ENCODE results near the gene ITGB8. TPM values are rescaled to one million over a fixed set of nuclear protein-coding genes. Genes with fewer than 3 reads are reported as not detected.
"Not testable (repeated sequence)": the region's sequence is repeated elsewhere in the genome, so short reads cannot be mapped to it uniquely, and the experiment has no call there.

Gene ITGB8
- total RNA-seq, 1 donor, result 11.3 TPM

DNA sequence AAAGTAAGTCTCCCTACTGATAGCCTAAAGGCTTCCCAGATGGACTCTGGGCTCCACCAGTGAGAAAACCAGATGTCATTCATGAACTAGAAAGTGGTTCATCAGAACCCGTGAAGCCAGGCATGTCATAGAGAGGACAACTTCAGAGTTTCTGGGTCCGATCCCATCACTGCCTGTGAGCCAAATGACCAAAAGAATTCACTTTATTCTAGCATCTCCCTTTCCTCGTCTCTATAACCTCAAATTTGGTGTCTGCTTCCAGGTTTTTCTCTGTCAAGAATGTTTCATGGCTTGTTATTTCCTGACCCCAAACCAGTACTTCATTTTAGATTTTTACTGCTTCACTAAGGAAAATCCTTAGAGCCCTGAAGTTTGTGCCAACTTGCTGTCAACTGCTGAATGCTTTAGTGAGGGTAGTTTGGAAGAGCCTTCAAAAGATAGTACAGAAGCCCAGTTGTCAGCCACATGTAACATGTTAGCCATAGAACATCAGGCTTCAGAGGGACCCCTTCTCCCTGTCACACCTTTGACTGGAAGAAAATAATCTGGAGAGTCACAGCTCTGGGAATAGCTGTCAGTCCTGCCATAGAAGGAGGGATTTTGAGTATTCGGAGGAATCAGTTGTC is 34.0 kb downstream of the ITGB8 start:
- Histone ChIP-seq H3K4me3 (ENCODE audit: low read length) (no peak overlapping the region), H3K9me3 (ENCODE audit: low read depth, low read length) (no peaks in the 10 kb centered on the region), H3K27me3 (ENCODE audit: insufficient read depth, low read length) (no peaks in the 10 kb centered on the region), H3K4me1 (ENCODE audit: insufficient read depth, low read length) (no peaks in the 10 kb centered on the region)

DNA sequence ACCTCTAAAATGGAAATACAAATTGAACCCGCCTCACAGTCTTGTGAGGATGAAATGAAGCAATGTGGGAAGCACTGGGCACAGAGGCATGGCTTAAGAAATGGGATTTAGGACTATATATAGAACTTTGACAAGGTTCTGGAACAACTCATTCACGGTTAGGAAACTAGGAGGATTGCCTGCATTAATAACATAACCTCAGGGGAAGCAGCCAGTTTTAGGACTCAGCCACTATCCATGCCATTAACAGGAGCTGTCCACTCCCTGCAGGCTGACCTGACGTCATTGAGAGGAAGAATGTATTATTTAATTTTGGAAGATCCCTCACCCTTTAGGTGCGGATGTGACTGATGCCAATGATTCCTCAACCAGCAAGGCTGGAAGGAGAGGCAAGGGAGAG is 34.8 kb downstream of the ITGB8 start:
- H3K9me3 ChIP-seq (ENCODE audit: low read depth, low read length), result no peaks in the 10 kb centered on the region
- no peaks in the 10 kb centered on the region for H3K4me1 ChIP-seq (ENCODE audit: insufficient read depth, low read length)
- H3K4me3 ChIP-seq (ENCODE audit: low read length), result no peak overlapping the region
- no peaks in the 10 kb centered on the region for H3K27me3 ChIP-seq (ENCODE audit: insufficient read depth, low read length)

DNA sequence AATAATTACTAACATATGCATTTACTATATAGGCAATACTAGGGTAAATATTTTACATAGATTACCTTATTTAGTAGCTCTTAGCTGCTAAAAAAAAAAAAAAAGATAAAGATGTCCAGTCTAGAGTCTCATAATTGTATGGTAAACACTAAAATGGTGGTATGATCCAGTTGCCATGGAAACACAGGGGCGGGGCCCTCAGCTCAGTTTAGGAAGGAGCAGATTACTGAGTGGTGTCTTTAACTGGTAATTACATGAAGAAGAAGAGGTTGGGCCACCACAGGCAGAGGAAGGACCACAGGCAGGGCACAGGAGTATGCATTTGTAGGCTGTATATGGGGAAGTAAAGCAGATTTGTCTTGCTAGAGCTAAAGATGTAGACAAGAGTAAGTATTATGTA is 43.7 kb downstream of the ITGB8 start:
- Histone ChIP-seq H3K4me1 (ENCODE audit: insufficient read depth, low read length) (no peaks in the 10 kb centered on the region), H3K27me3 (ENCODE audit: insufficient read depth, low read length) (no peaks in the 10 kb centered on the region), H3K4me3 (ENCODE audit: low read length) (no peak overlapping the region), H3K9me3 (ENCODE audit: low read depth, low read length) (no peaks in the 10 kb centered on the region)

DNA sequence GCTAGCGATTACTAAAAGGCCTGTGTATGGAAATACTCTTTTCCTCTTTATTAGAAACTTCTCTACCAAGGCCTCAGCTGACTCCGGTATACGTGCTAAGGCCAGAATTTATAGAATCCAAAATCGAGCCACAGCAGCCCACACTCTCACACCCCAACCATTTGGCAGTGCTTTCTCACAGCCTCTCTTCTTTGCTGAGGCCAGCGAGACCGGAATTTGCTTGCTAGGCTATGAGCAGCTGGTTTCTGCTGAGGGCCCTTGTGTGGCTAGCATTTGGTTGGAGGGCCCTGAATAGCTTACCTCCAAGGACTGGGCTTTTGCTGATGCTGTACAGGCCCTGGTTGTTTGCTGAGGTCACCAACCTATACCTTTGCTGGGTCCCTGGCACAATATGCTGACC is 46.1 kb downstream of the ITGB8 start:
- Histone ChIP-seq H3K27me3 (ENCODE audit: insufficient read depth, low read length) (no peaks in the 10 kb centered on the region), H3K4me3 (ENCODE audit: low read length) (no peak overlapping the region), H3K9me3 (ENCODE audit: low read depth, low read length) (no peaks in the 10 kb centered on the region), H3K4me1 (ENCODE audit: insufficient read depth, low read length) (no peaks in the 10 kb centered on the region)

DNA sequence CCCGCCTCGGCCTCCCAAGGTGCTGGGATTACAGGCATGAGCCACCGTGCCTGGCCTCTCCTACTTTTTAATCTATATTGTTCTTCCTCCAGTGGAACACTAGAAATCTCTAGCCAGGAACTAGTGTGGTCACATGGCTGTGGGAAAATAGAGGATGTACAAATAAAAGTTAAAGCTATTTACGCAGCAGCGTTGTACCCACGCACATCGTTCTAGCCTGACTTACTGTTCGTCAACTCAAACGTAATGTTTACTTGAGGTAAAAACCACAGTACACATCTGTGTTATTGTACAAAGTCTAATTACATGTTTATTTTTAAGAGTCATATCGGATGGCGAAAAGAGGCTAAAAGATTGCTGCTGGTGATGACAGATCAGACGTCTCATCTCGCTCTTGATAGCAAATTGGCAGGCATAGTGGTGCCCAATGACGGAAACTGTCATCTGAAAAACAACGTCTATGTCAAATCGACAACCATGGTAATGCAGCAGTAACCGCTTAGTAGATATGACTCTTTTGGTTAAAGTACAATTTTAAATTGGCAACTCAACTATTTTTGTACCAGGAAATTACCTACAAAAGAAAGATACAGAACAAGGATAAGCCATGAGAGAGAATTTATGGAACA is 50.8 kb downstream of the ITGB8 start:
- Histone ChIP-seq H3K4me1 (ENCODE audit: insufficient read depth, low read length) (no peaks in the 10 kb centered on the region), H3K4me3 (ENCODE audit: low read length) (no peak overlapping the region)

DNA sequence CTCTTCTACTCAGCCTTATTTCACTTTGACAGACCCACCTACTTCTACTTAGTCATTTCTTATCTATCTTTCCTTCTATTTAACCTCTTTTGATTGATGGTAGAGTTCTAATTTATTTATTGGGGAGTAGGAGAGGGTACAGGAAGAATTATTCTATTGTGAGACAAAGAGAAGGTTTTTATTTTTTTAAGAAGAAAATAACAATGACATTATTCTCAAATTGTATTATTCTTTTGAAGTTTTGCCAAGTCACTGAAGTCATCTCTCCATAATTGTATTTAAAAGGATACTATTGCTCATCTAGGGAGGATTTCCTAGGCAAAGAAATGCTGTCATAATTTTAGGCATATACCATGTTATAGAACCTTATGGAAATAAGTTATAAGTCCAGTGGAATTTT is 52.7 kb downstream of the ITGB8 start:
- Histone ChIP-seq H3K9me3 (ENCODE audit: low read depth, low read length) (no peaks in the 10 kb centered on the region), H3K4me1 (ENCODE audit: insufficient read depth, low read length) (no peaks in the 10 kb centered on the region)

More for the DNA sequence above, 50.8 kb downstream of the ITGB8 start:
- no peaks in the 10 kb centered on the region for H3K27me3 ChIP-seq (ENCODE audit: insufficient read depth, low read length)
- H3K9me3 ChIP-seq (ENCODE audit: low read depth, low read length), result no peaks in the 10 kb centered on the region

DNA sequence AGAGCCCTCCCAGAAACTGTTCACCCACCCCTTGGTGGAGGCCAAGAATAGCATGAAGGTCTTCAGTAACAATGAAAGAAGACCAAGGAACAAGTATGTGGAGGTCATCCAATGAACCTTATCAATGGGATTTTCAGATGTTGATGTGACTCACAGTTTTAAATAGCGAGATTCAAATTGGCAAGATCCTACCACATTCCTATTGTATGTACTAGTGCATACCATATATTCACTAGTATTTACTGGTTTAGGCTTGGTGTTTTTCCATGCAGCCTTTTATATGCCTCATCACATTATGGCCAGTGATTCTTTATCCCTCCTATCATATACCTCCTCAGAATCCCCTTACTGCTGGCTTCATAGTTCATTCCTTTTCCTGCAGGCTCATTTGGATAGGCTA is 54.4 kb downstream of the ITGB8 start:
- Histone ChIP-seq H3K4me1 (ENCODE audit: insufficient read depth, low read length) (no peaks in the 10 kb centered on the region), H3K9me3 (ENCODE audit: low read depth, low read length) (no peaks in the 10 kb centered on the region), H3K4me3 (ENCODE audit: low read length) (no peak overlapping the region), H3K27me3 (ENCODE audit: insufficient read depth, low read length) (no peaks in the 10 kb centered on the region)

More for the DNA sequence above, 52.7 kb downstream of the ITGB8 start:
- H3K27me3 ChIP-seq (ENCODE audit: insufficient read depth, low read length), result no peaks in the 10 kb centered on the region
- H3K4me3 ChIP-seq (ENCODE audit: low read length), result no peak overlapping the region

DNA sequence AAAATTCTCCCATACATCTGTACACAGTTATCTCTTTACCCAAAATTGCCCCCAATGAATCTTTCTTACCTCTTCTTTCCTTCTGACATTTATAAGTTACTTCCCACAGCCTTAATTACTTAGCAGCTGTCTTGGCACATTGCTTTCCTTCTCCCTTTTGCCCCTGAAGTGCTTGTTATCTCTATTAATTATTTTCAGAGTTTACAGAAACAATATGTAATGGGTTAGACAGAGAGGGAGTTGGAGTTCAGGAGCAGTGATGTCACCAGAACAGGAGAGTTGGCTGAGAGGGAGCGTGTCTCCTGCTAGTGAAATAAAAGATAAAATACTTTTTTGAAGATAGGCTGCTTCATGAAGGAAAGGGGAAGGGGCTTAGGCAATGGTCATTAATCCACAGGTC is 57.4 kb downstream of the ITGB8 start:
- Histone ChIP-seq H3K4me3 (ENCODE audit: low read length) (no peak overlapping the region), H3K9me3 (ENCODE audit: low read depth, low read length) (no peaks in the 10 kb centered on the region), H3K4me1 (ENCODE audit: insufficient read depth, low read length) (no peaks in the 10 kb centered on the region), H3K27me3 (ENCODE audit: insufficient read depth, low read length) (no peaks in the 10 kb centered on the region)

DNA sequence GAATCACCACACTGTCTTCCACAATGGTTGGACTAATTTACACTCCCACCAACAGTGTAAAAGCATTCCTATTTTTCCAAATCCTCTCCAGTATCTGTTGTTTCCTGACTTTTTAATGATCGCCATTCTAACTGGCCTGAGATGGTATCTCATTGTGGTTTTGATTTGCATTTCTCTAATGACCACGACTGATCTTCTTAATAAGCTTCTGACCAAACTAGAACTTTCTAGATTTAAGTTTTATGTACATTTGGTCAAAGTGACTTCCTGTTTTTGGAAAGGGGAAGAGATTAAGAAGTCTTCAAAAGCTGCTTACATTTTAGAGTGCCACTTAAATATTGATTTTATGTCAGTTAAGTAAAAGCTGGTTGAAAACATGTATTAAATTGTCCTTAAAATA is 58.5 kb downstream of the ITGB8 start:
- not testable (repeated sequence) for H3K4me3 ChIP-seq (ENCODE audit: low read length); H3K9me3 ChIP-seq (ENCODE audit: low read depth, low read length); H3K4me1 ChIP-seq (ENCODE audit: insufficient read depth, low read length); H3K27me3 ChIP-seq (ENCODE audit: insufficient read depth, low read length)

DNA sequence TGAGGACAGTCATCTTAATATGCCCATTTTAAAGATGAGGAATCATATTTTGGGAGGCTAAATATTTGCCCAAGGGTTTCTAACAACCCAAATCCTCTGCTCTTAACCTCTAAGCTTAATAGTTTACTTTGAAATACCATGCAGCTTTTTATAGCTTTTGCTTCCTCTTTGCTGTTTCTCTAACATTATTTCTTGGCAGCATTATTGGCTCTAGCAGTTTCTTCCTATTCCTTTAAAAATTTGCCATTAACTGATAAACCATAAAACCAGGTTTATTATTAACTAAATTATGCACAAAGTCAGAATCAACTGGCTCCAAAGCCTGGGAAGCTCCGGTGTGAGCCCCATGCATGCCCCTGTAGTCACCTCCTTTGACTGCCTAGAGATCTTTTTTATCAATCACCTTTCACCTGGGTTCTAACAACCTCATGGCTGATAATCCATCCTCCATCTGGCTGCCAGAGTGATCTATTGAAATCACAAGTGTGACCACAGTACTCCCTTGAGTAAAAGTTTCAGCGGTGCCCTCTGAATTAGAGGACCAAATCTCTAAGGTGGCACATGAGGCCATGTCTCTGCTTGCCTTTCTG is 62.4 kb downstream of the ITGB8 start:
- Histone ChIP-seq H3K4me1 (ENCODE audit: insufficient read depth, low read length) (peaks cover 8% of the 10 kb centered on the region), H3K9me3 (ENCODE audit: low read depth, low read length) (no peaks in the 10 kb centered on the region), H3K4me3 (ENCODE audit: low read length) (no peak overlapping the region), H3K27me3 (ENCODE audit: insufficient read depth, low read length) (no peaks in the 10 kb centered on the region)

DNA sequence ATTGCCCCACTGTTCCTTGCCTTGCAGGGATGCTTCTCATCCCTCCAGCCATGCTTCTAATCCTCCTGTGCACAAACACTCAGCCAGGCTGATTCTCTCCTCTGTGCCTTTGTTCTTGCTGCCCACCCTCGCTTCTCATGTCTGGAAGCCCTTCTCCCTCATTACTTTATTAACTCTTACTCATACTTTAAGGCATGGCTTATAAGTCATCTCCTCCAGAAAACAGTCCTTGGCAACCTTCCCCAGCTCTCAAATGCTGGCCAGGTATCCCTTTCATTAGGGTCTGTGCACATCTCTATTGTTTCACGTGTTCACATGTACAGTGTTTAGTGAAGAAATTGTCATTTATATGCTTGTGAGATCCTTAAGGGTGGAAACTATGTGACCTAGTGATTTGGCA is 62.9 kb downstream of the ITGB8 start:
- peaks cover 8% of the 10 kb centered on the region for H3K4me1 ChIP-seq (ENCODE audit: insufficient read depth, low read length)
- no peaks in the 10 kb centered on the region for H3K9me3 ChIP-seq (ENCODE audit: low read depth, low read length)
- no peaks in the 10 kb centered on the region for H3K27me3 ChIP-seq (ENCODE audit: insufficient read depth, low read length)
- H3K4me3 ChIP-seq (ENCODE audit: low read length), result no peak overlapping the region

DNA sequence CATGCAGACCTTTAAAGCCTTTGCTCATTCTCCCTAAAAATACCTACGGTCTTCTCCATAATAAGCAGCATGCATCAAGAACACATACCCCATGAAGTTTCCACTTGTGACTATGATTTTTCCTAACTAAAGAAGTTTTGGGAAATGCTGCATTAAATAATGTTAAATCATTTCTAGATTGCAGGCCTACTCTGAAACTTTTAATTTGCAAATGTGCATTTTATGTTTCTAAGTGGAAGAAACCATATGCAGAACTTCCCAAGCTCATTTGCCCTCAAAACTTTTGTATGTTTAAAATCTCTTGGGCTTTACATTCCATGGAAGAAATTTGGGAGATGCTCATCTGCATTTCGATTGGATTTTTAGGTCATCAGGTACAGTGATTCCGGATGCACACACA is 63.6 kb downstream of the ITGB8 start:
- no peaks in the 10 kb centered on the region for H3K27me3 ChIP-seq (ENCODE audit: insufficient read depth, low read length)
- no peak overlapping the region for H3K4me3 ChIP-seq (ENCODE audit: low read length)
- peaks cover 8% of the 10 kb centered on the region for H3K4me1 ChIP-seq (ENCODE audit: insufficient read depth, low read length)
- H3K9me3 ChIP-seq (ENCODE audit: low read depth, low read length), result no peaks in the 10 kb centered on the region

DNA sequence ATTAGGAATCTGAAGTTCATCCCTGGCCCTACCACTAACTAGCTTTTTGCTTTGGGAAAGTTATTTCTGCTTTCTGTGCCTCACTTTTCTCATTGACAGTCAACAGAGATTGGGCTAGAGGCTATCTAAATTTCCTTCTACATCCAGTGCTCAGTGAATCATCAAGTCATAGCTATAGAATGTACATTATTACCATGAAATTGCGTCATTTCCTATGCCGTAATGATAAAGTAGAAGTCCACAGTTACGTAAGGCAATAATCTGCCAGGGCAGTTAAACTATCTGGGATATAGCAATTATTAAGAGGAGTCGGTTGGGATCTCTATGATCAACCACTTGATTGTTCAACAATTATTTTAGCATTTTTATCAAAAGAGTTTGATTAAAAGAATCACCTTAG is 64.4 kb downstream of the ITGB8 start:
- H3K9me3 ChIP-seq (ENCODE audit: low read depth, low read length), result no peaks in the 10 kb centered on the region
- peaks cover 8% of the 10 kb centered on the region for H3K4me1 ChIP-seq (ENCODE audit: insufficient read depth, low read length)
- H3K4me3 ChIP-seq (ENCODE audit: low read length), result no peak overlapping the region
- no peaks in the 10 kb centered on the region for H3K27me3 ChIP-seq (ENCODE audit: insufficient read depth, low read length)

DNA sequence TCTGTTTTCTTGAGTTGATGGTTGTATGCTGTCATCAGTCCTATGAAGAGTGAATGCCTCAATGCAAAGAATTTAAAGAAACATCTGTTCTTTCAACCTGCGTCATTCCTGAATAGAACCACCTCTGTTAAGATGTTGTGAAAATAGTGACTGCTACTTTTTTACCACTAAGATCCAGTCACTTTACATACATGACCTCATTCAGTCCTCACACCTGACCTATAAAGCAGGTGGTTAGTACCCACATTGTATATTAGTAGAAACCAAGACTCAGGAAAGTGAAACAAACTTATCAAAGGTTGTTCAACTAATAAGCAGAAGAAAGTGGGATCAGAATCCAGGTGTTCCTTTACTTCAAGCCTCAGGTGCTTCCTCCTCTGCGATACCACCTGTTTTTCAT is 64.8 kb downstream of the ITGB8 start:
- Histone ChIP-seq H3K27me3 (ENCODE audit: insufficient read depth, low read length) (no peaks in the 10 kb centered on the region), H3K9me3 (ENCODE audit: low read depth, low read length) (no peaks in the 10 kb centered on the region), H3K4me3 (ENCODE audit: low read length) (no peak overlapping the region), H3K4me1 (ENCODE audit: insufficient read depth, low read length) (peaks cover 8% of the 10 kb centered on the region)

DNA sequence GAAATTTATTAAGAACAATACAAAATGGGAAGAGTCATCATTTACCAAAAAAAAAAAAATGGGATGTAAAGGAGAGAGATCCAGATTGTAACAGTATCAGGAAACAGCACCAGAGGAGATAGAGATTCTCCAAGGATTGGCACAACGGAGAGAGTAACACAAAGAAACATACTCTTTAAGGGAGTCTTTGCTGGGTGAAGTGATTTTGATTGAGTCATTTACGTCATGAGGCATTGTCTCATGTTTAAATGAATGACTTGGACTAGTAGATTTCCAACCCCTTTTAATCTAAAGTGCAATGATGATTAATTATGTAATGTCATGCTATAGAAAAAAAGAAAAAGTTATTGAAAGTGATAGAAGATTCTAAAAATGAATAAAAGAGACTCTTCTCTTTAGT is 68.8 kb downstream of the ITGB8 start:
- Histone ChIP-seq H3K27me3 (ENCODE audit: insufficient read depth, low read length) (no peaks in the 10 kb centered on the region), H3K9me3 (ENCODE audit: low read depth, low read length) (no peaks in the 10 kb centered on the region), H3K4me1 (ENCODE audit: insufficient read depth, low read length) (peaks cover 10% of the 10 kb centered on the region), H3K4me3 (ENCODE audit: low read length) (no peak overlapping the region)
